Body of pancreas (tissue), 4 donors: ENCODE measurements around the gene CBLN4. TPM values are rescaled to one million over a fixed set of nuclear protein-coding genes. Genes with fewer than 3 reads are reported as not detected.

Experiments
- ATAC-seq: fragments of 150-250 bp; one replicate; pipeline ENCODE4 v1.9.1; 2016
- DNase-seq, 4 donors: peaks; one replicate each; pipeline ENCODE4 v3.0.0-alpha.2; 2019
- H3K27ac ChIP-seq, 4 donors: fragments of 200-600 bp; sonication (generic); 1 replicate in 3 of 4; 2 replicates in 1 of 4; pipeline versions ENCODE4 v1.5.1 to v1.6.1; 2016 to 2019; ENCODE audit warnings: mild to moderate bottlenecking in 1 of 4, mixed read lengths in 1 of 4, moderate library complexity in 1 of 4
- H3K27me3 ChIP-seq, 2 donors: fragments of 200-600 bp; sonication (generic); one replicate each; pipeline ENCODE4 v1.6.0; 2016; ENCODE audit warnings: mild to moderate bottlenecking in 1 of 2
- H3K36me3 ChIP-seq, 2 donors: fragments of 200-600 bp; sonication (generic); replicated peaks in 1 of 2; 2 replicates each; pipeline ENCODE4 v1.5.1; 2016; ENCODE audit warnings: low read depth in 2 of 2; ENCODE audit not compliant: insufficient read depth in 1 of 2
- H3K4me1 ChIP-seq: fragments of 200-600 bp; sonication (generic); one replicate; pipeline ENCODE4 v1.6.0; 2016
- H3K4me3 ChIP-seq, 2 donors: fragments of 200-600 bp; sonication (generic); 1 replicate in 1 of 2; 2 replicates in 1 of 2; pipeline ENCODE4 v1.5.1; 2016 to 2019
- H3K9me3 ChIP-seq, 3 donors: fragments of 200-600 bp; sonication (generic); 1 replicate in 2 of 3; 2 replicates in 1 of 3; pipeline ENCODE4 v1.5.1; 2016
- POLR2A ChIP-seq, 3 donors: fragments of 450-650 bp; IDR thresholded peaks; one replicate each; pipeline ENCODE4 v1.6.1; 2016; ENCODE audit warnings: antibody characterized with exemption in 3 of 3, mild to moderate bottlenecking in 2 of 3
- WGBS, 2 donors: methylation state at CpG; one replicate each; pipeline ENCODE4 v1.1.5; 2017; 5-methylcytosine and 5-hydroxymethylcytosine counted together
- intact Hi-C: fragments of 100-400 bp; cut with DNase I; formaldehyde crosslinking; loops from one replicate; pipeline ENCODE4 v1.15.1; 2023
- total RNA-seq, 2 donors: library from RNA; depleted of rRNA; stranded (reverse); fragments of >200 nt; gene quantifications; one replicate each; pipeline ENCODE4 v1.1.0, GENCODE V29; 2016
- TF ChIP-seq, protein P1 (sequence below), 7 experiments: fragments of 450-650 bp in 4 of 7; fragments of 200-600 bp in 3 of 7; sonication (generic) in 3 of 7; IDR thresholded peaks; one replicate each; pipeline ENCODE4 v1.5.1; 2016 to 2019; ENCODE audit warnings: antibody characterized with exemption in 7 of 7

CBLN4 gene
- total RNA-seq, 2 donors from 2014 or later: 0.26 TPM; not detected in 1

DNA sequence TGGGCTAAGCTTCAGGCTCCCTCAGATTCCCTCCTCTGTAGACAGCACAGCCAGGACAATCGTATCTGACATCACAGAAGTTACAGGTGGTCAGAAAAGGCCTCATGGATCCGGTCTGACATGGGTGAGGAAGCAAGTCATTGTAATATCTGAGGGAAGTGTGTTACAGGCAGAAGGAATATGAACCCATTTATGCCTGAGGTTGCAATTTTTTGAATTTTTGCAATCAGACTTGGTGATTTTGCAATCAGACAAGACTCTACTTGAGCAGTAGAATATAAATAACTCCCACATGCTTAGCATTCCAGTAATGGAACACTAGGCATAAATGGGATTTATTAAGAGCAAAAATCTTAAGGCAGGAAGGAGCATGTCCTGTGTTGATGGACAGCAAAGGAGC is 52.1 kb downstream of the CBLN4 start:
- DNase-seq (no peak), ATAC-seq (no peak)
- 32 to 50% methylated on average over 2 of the region's 2 CpGs for WGBS, 2 donors
- H3K27me3 ChIP-seq: no peaks in the 10 kb centered on the region
- H3K27ac ChIP-seq: no peak overlapping the region
- no peaks in the 10 kb centered on the region for H3K4me1 ChIP-seq
- intact Hi-C loops: no loop called here
- H3K4me3 ChIP-seq: no peak overlapping the region
- H3K36me3 ChIP-seq: no peaks in the 10 kb centered on the region
- H3K9me3 ChIP-seq: peaks cover 0 to 5% (median 0%) of the 10 kb centered on the region in 3 donors
- TF ChIP-seq POLR2A (IDR thresholded peaks at IDR 0.05): no peak
- TF ChIP-seq, protein P1, sequence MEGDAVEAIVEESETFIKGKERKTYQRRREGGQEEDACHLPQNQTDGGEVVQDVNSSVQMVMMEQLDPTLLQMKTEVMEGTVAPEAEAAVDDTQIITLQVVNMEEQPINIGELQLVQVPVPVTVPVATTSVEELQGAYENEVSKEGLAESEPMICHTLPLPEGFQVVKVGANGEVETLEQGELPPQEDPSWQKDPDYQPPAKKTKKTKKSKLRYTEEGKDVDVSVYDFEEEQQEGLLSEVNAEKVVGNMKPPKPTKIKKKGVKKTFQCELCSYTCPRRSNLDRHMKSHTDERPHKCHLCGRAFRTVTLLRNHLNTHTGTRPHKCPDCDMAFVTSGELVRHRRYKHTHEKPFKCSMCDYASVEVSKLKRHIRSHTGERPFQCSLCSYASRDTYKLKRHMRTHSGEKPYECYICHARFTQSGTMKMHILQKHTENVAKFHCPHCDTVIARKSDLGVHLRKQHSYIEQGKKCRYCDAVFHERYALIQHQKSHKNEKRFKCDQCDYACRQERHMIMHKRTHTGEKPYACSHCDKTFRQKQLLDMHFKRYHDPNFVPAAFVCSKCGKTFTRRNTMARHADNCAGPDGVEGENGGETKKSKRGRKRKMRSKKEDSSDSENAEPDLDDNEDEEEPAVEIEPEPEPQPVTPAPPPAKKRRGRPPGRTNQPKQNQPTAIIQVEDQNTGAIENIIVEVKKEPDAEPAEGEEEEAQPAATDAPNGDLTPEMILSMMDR (IDR thresholded peaks at IDR 0.05): no peak

DNA sequence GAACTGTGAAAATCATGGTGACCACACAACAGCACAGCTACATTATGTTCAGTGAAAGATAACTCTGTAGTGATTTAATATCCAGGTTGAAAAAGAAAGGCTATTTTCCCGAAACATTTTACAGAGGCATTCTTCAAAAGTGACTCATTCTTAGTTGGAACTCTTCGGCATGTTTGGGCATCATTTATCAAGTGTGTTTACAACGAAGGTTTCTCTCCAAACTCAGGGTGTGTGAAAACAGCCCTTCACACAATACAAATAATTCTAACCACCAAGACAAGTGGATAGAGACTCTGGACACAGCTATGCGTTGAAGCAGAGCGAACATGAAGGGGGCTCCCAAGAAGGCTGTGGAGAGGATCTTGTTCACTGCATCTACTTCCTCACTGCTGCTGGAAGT is 57.6 kb downstream of the CBLN4 start:
- no peaks in the 10 kb centered on the region for H3K4me1 ChIP-seq
- H3K4me3 ChIP-seq: no peak overlapping the region
- H3K27ac ChIP-seq: no peak overlapping the region
- DNase-seq (no peak), ATAC-seq (no peak)
- H3K27me3 ChIP-seq: no peaks in the 10 kb centered on the region
- no peaks in the 10 kb centered on the region for H3K9me3 ChIP-seq
- 49 to 54% methylated on average over 5 of the region's 5 CpGs for WGBS, 2 donors
- intact Hi-C loops: no loop called here
- TF ChIP-seq, protein P1 (IDR thresholded peaks at IDR 0.05): no peak
- no peak for TF ChIP-seq POLR2A (IDR thresholded peaks at IDR 0.05)
- no peaks in the 10 kb centered on the region for H3K36me3 ChIP-seq

Other genes with a start within 250 kb of the CBLN4 start
- not detected for gene MC3R, start 243.2 kb upstream of the CBLN4 start, total RNA-seq